ENCODE data around the gene LRRFIP1.

GRCh38 chr2:237734905-237735623 lies 107.7 kb downstream of the LRRFIP1 start:
- TF ChIP-seq CTCF (IDR thresholded peaks at IDR 0.05) (no peak), POLR2A (IDR thresholded peaks at IDR 0.05) (no peak)

Measured in uterus (tissue), 2 donors.